K562 (cell line): ENCODE measurements around the gene DCAF11. TPM values are rescaled to one million over a fixed set of nuclear protein-coding genes. Genes with fewer than 3 reads are reported as not detected.
A peak's percentile ranks its signal among the peaks of the same experiment; 100 is the strongest.

Experiments used
- ARID1B ChIP-seq: fragments of 450-650 bp; IDR thresholded peaks from 2 replicates; pipeline ENCODE4 v1.6.1; 2016; ENCODE audit warnings: antibody characterized with exemption, mild to moderate bottlenecking, inconsistent platforms
- CBX3 ChIP-seq, 2 experiments: IDR thresholded peaks; 1 replicate in 1 of 2; 2 replicates in 1 of 2; pipeline ENCODE4 v1.6.1; 2012; ENCODE audit warnings: inconsistent platforms in 2 of 2, low read length in 2 of 2, borderline replicate concordance in 1 of 2, control low read depth in 1 of 2
- GATA2 ChIP-seq: sonication (generic); formaldehyde crosslinking; IDR thresholded peaks from 2 replicates; pipeline ENCODE4 v1.4.0; 2020; ENCODE audit warnings: mild to moderate bottlenecking, missing genetic modification reagents
- HCFC1 ChIP-seq: IDR thresholded peaks from 2 replicates; pipeline ENCODE4 v1.6.1; 2012; ENCODE audit warnings: low read depth, low read length, improper control_type of control experiment
- PHB2 ChIP-seq: fragments of 450-650 bp; IDR thresholded peaks from 2 replicates; pipeline ENCODE4 v1.6.1; 2017; ENCODE audit warnings: low read depth
- PRMT5 ChIP-seq: sonication (generic); formaldehyde crosslinking; IDR thresholded peaks from 2 replicates; pipeline ENCODE4 v1.5.0; 2020; ENCODE audit warnings: missing genetic modification reagents
- RBM25 ChIP-seq: fragments of 200-400 bp; formaldehyde crosslinking; IDR thresholded peaks from 2 replicates; pipeline ENCODE4 v1.6.1; 2018; ENCODE audit warnings: low read length, low read depth, moderate library complexity; ENCODE audit not compliant: severe bottlenecking
- SP2 ChIP-seq: IDR thresholded peaks from 2 replicates; pipeline ENCODE4 v1.6.1; 2011; ENCODE audit warnings: mild to moderate bottlenecking, low read depth, low read length, moderate library complexity; ENCODE audit not compliant: poor library complexity, severe bottlenecking; ENCODE audit errors: extremely low read depth
- STAT5A ChIP-seq: IDR thresholded peaks from 2 replicates; pipeline ENCODE4 v1.6.1; 2012; ENCODE audit warnings: low read length, inconsistent platforms, borderline replicate concordance
- ZEB2 ChIP-seq: fragments of 450-650 bp; IDR thresholded peaks from 2 replicates; pipeline ENCODE4 v1.6.1; 2016
- ZKSCAN3 ChIP-seq: fragments of 250-450 bp; sonication (Bioruptor Pico); IDR thresholded peaks from 2 replicates; pipeline ENCODE4 v1.4.0; 2020
- ZNF347 ChIP-seq: fragments of 450-650 bp; formaldehyde crosslinking; IDR thresholded peaks from 2 replicates; pipeline ENCODE4 v1.4.0; 2020; ENCODE audit warnings: low read depth, mild to moderate bottlenecking, moderate library complexity
- ZNF354B ChIP-seq: fragments of 250-450 bp; sonication (Bioruptor Pico); IDR thresholded peaks from 2 replicates; pipeline ENCODE4 v1.4.0; 2020
- ZNF41 ChIP-seq: fragments of 250-450 bp; sonication (Bioruptor Pico); conservative IDR thresholded peaks from 2 replicates; pipeline ENCODE4 v1.4.0; 2020; ENCODE audit warnings: mild to moderate bottlenecking
- ZNF589 ChIP-seq: fragments of 200-800 bp; sonication (Bioruptor generic); IDR thresholded peaks from 2 replicates; pipeline ENCODE4 v1.6.1; 2016; ENCODE audit warnings: low read depth, missing genetic modification characterization, missing compliant biosample characterization
- ZNF780A ChIP-seq: fragments of 250-450 bp; sonication (Bioruptor Pico); IDR thresholded peaks from 2 replicates; pipeline ENCODE4 v1.5.0; 2021; ENCODE audit warnings: mild to moderate bottlenecking
- ZNF785 ChIP-seq: fragments of 250-450 bp; sonication (Bioruptor Pico); IDR thresholded peaks from 2 replicates; pipeline ENCODE4 v1.4.0; 2020; ENCODE audit warnings: mild to moderate bottlenecking
- polyA plus RNA-seq, 8 experiments: library from polyadenylated mRNA; depleted of rRNA in 4 of 8; stranded (reverse) in 5 of 8; unstranded in 3 of 8; fragments of >200 nt; fragmentation: Nextera tagmentation in 2 of 8; fragmentation: Illumina TruSeq in 1 of 8; extraction: Ambion mirVana in 2 of 8; extraction: Trizol in 1 of 8; gene quantifications; 2 replicates each; pipeline versions ENCODE4 v1.2.1 to v1.2.3, GENCODE V29; 2011 to 2014; ENCODE audit warnings: inconsistent platforms in 1 of 8, missing spikeins in 1 of 8
- total RNA-seq, 7 experiments: library from RNA; depleted of rRNA in 6 of 7; stranded (reverse); fragments of >200 nt in 6 of 7; fragmentation: Illumina TruSeq in 2 of 7; extraction: Trizol in 2 of 7; gene quantifications; 2 replicates each; pipeline versions ENCODE4 v1.2.1 to v1.2.3, GENCODE V29; 2011 to 2021; ENCODE audit warnings: low replicate concordance in 1 of 7
- TF ChIP-seq, protein P1 (sequence below): IDR thresholded peaks from 2 replicates; pipeline ENCODE4 v1.6.1; 2011; ENCODE audit not compliant: insufficient read length; ENCODE audit errors: extremely low read depth
- TF ChIP-seq, protein P2 (sequence below), 2 experiments: fragments of 250-450 bp in 1 of 2; fragments of 450-650 bp in 1 of 2; sonication (Bioruptor Pico) in 1 of 2; IDR thresholded peaks; 2 replicates each; pipeline versions ENCODE4 v1.6.1 to v1.8.0; 2016 to 2021; ENCODE audit warnings: mild to moderate bottlenecking in 2 of 2, moderate library complexity in 2 of 2, missing compliant biosample characterization in 1 of 2, missing genetic modification characterization in 1 of 2
- TF ChIP-seq, protein P3 (sequence below): fragments of 200-400 bp; formaldehyde crosslinking; IDR thresholded peaks from 2 replicates; pipeline ENCODE4 v1.6.1; 2017; ENCODE audit warnings: mild to moderate bottlenecking, low read depth, low read length, moderate library complexity
- TF ChIP-seq, protein P4 (sequence below): fragments of 250-450 bp; sonication (Bioruptor Pico); IDR thresholded peaks from 2 replicates; pipeline ENCODE4 v1.8.0; 2021; ENCODE audit warnings: borderline replicate concordance, mild to moderate bottlenecking, moderate library complexity; ENCODE audit not compliant: poor library complexity, severe bottlenecking
- TF ChIP-seq, protein P5 (sequence below): fragments of 250-450 bp; sonication (Bioruptor Pico); IDR thresholded peaks from 2 replicates; pipeline ENCODE4 v1.8.0; 2021; ENCODE audit warnings: moderate library complexity, mild to moderate bottlenecking, inconsistent platforms

The DCAF11 gene
- total and polyA plus RNA-seq, 9 of the 15 experiments (the other 6 are each of a cell fraction or from before 2014, with no cell fraction given), result 8.5 to 46.2 (median 36.4) TPM

DNA sequence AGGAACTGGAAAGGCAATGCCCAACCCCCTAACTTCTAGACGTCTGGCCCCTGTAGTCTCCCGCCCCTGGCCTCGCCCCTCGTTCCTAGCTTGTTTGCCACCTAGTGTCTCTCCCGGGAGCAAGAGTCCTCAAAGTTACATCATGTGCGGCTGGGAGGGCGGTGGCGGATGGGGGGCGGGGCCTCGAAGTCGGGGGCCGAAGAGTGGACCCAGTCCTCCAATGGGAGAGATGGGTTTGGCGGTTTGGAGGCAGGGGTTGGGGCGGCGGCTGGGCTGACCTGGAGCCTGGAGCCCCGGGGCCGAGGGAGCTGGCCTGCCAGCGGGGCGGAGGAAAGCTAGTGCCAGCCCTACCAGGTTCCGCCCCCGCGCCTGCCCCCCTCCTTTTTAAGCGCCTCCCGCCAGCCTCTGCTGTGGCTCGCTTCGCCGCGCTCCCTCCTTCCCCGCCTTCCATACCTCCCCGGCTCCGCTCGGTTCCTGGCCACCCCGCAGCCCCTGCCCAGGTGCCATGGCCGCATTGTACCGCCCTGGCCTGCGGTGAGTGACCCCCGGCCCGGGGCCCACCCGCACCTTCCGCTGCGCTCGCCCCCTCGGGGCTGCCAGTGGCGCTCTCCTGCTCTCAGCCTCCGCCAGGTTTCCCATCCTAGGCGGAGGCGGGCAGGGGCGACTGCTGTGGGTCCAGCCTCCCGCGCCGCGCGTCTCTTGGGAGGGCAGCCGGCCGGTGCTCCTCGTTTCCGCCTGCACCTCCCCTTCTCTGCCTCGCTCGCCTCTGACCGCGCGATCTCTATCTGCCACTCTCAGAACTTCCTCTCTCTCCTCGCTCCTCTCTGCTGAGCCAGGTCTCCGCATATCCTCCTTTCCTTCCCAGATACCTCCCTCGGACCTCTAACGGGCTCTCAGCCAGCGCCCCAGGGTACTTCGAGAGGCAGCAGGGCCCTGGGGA lies 20.4 kb upstream of the DCAF11 start, which contains the start of gene PCK2 (continued):
- TF ChIP-seq, protein P1, sequence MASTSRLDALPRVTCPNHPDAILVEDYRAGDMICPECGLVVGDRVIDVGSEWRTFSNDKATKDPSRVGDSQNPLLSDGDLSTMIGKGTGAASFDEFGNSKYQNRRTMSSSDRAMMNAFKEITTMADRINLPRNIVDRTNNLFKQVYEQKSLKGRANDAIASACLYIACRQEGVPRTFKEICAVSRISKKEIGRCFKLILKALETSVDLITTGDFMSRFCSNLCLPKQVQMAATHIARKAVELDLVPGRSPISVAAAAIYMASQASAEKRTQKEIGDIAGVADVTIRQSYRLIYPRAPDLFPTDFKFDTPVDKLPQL, result no peak
- TF ChIP-seq ZKSCAN3 (CRISPR knock-in tag) (no peak), ZNF354B (CRISPR knock-in tag) (no peak), STAT5A (no peak), SP2 (no peak), ZNF41 (no peak), PRMT5 (no peak), ZNF785 (CRISPR knock-in tag) (no peak), RBM25 (no peak), ZNF347 (CRISPR knock-in tag) (no peak), ARID1B (no peak; the same call in 1 of the 2 replicates), PHB2 (no peak), ZNF780A (CRISPR knock-in tag) (0 out of 2 replicates have a peak, but pooled peaks have one; percentile 45), CBX3 (IDR thresholded peaks at IDR 0.05; ENCODE audit: borderline replicate concordance in 1 of 2, low read length in 2 of 2) (no peak), HCFC1 (no peak), ZEB2 (no peak), GATA2 (CRISPR knock-in tag) (peak; percentile 53; the same call in 1 of the 2 replicates), ZNF589 (no peak)
- TF ChIP-seq, protein P2, sequence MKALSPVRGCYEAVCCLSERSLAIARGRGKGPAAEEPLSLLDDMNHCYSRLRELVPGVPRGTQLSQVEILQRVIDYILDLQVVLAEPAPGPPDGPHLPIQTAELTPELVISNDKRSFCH (CRISPR knock-in tag; IDR thresholded peaks at IDR 0.05), result no peak
- TF ChIP-seq, protein P2 (tag; IDR thresholded peaks at IDR 0.05), result 0 out of 2 replicates have a peak, but pooled peaks have one; percentile 37
- TF ChIP-seq, protein P3, sequence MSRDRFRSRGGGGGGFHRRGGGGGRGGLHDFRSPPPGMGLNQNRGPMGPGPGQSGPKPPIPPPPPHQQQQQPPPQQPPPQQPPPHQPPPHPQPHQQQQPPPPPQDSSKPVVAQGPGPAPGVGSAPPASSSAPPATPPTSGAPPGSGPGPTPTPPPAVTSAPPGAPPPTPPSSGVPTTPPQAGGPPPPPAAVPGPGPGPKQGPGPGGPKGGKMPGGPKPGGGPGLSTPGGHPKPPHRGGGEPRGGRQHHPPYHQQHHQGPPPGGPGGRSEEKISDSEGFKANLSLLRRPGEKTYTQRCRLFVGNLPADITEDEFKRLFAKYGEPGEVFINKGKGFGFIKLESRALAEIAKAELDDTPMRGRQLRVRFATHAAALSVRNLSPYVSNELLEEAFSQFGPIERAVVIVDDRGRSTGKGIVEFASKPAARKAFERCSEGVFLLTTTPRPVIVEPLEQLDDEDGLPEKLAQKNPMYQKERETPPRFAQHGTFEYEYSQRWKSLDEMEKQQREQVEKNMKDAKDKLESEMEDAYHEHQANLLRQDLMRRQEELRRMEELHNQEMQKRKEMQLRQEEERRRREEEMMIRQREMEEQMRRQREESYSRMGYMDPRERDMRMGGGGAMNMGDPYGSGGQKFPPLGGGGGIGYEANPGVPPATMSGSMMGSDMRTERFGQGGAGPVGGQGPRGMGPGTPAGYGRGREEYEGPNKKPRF, result no peak
- TF ChIP-seq, protein P4, sequence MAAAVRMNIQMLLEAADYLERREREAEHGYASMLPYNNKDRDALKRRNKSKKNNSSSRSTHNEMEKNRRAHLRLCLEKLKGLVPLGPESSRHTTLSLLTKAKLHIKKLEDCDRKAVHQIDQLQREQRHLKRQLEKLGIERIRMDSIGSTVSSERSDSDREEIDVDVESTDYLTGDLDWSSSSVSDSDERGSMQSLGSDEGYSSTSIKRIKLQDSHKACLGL (CRISPR knock-in tag), result no peak
- TF ChIP-seq, protein P5, sequence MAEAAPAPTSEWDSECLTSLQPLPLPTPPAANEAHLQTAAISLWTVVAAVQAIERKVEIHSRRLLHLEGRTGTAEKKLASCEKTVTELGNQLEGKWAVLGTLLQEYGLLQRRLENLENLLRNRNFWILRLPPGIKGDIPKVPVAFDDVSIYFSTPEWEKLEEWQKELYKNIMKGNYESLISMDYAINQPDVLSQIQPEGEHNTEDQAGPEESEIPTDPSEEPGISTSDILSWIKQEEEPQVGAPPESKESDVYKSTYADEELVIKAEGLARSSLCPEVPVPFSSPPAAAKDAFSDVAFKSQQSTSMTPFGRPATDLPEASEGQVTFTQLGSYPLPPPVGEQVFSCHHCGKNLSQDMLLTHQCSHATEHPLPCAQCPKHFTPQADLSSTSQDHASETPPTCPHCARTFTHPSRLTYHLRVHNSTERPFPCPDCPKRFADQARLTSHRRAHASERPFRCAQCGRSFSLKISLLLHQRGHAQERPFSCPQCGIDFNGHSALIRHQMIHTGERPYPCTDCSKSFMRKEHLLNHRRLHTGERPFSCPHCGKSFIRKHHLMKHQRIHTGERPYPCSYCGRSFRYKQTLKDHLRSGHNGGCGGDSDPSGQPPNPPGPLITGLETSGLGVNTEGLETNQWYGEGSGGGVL (CRISPR knock-in tag), result no peak
